Tongue (tissue), 2 donors: ENCODE data around the gene RXYLT1. TPM values are rescaled to one million over a fixed set of nuclear protein-coding genes. Genes with fewer than 3 reads are reported as not detected.
A peak's percentile ranks its signal among the peaks of the same experiment; 100 is the strongest.
"Not testable (repeated sequence)": the region's sequence is repeated elsewhere in the genome, so short reads cannot be mapped to it uniquely, and the experiment has no call there.

Experiments used
- DNase-seq: peaks from one replicate; pipeline ENCODE4 v3.0.0-alpha.2; 2015
- total RNA-seq: library from RNA; depleted of rRNA; stranded (reverse); fragments of >200 nt; gene quantifications from one replicate; pipeline ENCODE4 v1.2.3, GENCODE V29; 2014

RXYLT1 gene
- total RNA-seq, 1 donor from 2014 or later, result 17.8 TPM

DNA sequence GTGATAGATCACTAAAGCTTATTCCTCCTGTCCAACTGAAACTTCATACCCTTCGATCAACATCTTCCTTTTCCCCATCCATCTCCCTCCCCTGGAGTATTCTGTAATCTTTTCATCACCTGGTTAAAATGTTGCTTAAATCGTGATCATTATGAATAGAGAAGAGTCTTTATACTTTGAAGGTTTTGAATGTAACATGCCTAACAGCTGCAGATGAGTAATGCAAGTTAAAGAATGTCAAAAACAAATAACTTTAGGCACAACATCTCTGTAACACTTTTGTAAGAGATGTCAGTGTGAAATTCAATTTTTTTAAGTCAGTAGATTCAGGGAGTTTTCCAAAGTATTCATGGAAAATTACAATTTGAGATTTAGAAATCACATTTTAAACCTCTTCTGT, 25.0 kb downstream of the RXYLT1 start:
- no peak for DNase-seq

DNA sequence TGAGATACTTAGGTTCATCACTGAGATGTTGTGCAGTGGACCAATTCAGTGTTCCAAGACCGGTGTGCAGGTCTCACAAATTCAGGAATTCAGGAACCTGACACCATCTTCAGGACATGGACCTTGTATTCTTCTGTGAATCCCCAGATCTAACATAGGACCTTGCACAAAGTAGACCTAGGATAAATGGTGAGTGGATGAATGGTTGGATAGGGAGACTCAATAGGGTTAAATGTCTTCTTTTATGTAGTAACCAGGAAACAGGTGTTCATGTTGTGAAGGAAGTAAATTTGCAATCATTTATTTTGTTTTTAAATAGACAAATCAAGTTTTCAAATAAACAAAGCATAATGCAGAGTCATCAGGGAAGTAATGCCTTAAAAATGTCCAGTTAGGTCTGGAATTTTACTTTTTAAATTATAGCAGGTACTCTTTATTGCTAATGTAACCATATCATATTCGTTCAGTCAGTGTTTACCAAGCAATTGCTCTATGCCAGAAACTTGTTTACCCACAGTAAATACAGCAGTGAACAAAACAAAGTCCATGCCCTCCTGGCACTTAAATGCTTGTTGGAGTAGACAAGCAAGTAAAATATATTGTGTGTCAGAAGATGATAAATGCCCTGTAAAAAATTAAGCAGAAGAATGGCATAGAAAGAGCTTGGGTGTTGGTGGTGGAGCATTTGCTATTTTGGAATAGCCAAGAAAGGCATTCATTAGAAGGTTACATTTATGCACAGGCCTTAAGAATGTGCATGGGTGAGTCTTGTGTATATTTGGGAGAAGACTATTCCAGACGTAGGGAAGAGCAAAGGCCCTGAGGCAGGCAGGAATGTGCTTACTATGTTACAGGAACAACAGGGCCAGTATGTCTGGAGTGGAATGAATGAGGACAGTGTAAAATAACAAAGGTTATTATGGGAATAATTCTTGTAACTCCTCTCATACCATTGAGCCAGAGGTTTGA, 26.3 kb downstream of the RXYLT1 start:
- DNase-seq, result no peak

DNA sequence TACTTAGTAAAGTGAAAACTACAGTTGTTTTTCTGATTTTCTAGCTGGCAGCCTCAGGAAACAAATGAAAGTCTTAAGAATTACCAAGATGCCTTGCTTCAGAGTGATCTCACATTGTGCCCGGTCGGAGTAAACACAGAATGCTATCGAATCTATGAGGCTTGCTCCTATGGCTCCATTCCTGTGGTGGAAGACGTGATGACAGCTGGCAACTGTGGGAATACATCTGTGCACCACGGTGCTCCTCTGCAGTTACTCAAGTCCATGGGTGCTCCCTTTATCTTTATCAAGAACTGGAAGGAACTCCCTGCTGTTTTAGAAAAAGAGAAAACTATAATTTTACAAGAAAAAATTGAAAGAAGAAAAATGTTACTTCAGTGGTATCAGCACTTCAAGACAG, 28.9 kb downstream of the RXYLT1 start:
- DNase-seq, result no peak

DNA sequence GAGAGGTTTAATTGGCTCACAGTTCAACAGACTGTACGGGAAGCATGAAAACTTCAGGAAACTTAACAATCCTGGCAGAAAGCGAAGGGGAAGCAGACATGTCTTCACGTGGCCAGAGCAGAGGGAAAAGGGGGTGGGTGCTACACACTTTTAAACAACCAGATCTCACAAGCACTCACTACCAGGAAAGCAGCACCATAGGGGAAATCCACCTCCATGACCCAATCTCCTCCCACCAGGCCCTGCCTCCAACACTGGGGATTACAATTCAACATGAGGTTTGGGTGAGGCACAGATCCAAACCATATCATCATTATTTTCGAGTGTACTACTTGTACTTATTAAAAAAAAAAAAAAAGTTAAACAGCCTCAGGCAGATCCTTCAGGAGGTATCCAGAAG, 29.9 kb downstream of the RXYLT1 start:
- no peak for DNase-seq

DNA sequence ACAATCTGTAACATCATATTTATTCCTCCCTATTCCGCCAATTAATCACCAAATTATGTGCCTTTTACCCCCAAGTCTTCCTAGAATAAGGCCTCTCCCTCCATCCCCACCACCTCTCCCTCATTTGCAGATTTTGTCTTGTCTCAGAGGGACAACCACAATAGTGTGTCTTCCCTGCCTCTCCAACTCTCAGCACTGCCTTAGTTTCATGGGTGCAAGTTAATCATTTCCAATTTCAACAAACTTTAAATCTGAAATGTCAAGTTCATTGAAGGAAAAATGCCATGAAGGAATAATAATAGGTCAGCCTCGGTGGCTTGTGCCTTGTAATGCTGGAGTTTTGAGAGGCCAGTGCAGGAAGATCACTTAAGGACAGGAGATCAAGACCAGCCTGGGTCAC, 31.6 kb downstream of the RXYLT1 start:
- DNase-seq, result no peak

DNA sequence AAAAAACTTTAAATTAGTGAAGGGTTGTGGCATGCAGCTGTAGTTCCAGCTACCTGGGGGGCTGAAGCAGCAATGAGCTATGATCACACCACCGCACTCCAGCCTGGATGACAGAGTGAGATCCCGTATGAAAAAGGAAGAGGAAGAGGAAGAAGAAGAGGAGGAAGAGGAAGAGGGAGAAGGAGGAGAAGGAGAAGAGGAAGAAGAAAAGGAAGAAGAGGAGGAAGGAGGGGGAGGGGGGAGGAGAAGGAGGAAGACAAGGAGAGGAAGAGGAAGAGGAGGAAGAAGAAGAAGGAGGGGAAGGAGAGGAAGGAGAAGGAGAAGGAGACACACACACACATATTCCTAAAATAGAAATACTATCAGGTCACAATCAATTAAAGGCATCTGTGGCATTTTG, 32.0 kb downstream of the RXYLT1 start:
- no peak for DNase-seq

DNA sequence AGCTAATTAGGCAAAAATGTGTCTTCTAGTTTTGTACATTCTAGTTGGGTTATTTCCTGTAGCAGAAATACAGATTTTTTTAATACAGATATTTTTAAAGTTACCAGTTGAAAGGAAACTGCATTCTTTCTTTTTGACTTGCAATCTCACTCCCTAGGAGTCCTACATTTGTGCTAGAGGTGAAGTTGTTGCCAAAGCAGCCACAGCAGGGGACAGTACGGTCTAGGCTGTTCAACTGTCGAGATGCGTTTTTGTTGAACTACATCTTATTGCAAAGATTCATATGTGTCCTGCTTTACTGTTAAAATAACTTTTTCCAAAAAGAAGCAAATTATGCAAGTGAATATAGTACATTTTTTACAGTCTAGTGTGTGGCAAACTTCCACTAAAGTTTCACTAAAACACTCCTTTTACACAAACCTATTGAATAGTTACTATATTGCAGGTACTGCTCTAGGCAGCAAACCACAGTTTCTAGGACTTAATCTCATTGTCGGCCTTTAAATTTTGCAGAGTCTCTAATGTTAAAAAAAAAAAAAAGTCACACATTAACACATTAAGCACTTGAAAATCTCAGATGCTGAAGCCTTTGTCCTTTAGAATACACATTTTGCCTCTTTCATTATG, 34.5 kb downstream of the RXYLT1 start:
- DNase-seq, result no peak

DNA sequence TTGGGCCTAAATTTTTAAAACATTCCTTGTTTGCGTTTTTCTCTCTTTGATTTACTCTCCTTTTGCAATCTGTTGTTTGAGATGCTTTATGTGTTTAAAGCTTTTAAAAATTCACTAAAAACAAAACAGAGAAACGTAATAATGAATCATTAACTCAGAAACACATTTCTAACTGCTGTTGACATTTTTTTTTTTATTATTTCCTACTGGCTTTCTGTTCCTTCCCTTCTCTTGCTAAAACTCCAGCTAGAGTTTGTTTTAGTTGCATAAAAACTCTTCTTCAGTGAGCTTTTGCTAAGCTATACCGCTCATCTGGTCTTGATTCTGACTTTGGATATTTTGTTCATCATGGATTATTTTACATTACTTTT, 35.8 kb downstream of the RXYLT1 start:
- DNase-seq, result no peak

DNA sequence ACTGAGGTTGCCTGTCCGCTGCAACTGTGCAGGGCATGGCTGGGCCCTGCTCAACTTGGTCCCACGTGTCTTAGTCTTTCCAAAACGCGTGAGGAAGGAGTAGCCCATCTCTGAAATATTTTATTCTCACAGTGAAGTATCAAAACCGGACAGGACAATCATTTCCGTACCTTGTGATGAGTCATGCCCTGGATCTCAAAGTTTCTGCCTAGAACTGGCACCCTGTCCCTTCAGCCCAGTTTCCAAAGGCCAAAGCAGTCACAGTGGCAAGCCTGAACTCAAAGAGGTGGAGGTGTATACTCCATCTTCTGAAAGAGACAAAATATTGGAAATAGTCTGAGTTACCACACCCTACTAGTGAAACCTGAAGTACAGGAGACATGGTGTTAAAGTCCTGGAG, 36.3 kb downstream of the RXYLT1 start:
- no peak for DNase-seq

DNA sequence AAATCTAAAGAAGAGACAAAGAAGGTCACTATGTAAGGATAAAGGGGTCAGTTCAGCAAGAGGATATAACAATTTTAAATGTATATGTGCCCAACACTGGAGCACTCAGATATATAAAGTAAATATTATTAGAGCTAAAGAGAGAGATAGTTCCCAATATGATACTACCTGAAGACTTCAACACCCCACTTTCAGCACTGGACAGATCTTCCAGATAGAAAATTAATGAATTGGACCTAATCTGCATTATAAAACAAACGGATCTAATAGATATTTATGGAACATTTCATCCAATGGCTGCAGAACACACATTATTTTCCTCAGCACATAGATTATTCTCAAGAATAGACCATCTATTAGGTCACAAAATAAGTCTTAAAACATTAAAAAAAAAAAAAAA, 40.7 kb downstream of the RXYLT1 start:
- no peak for DNase-seq

DNA sequence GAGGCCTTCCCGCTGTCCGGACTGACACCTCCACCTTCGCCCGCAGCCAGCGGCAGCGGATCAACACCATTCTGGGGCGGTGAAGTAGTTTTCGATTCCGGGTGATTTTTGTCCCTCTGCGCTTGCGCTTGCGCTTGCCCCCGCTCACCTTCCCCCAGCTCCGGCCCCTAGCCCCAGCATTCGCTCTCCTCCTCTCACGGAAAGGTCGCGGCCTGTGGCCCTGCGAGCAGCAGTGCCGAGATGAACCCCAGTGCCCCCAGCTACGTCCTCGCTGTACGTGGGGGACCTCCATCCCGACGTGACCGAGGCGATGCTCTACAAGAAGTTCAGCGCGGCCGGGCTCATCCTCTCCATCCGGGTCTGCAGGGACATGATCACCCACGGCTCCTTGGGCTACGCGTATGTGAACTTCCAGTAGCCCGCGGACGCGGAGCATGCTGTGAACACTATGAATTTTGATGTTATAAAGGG, 42.1 kb downstream of the RXYLT1 start:
- peak; percentile 24 for DNase-seq

DNA sequence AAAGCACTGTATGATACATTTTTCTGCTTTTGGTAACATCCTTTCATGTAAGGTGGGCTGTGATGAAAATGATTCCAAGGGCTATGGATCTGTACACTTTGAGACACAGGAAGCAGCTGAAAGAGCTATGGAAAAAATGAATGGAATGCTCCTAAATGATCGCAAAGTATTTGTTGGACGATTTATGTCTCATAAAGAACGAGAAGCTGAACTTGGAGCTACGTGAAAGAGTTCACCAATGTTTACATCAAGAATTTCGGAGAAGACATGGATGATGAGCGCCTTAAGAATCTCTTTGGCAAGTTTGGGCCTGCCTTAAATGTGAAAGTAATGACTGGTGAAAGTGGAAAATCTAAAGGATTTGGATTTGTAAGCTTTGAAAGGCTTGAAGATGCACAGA, 42.6 kb downstream of the RXYLT1 start:
- peak; percentile 13 for DNase-seq

DNA sequence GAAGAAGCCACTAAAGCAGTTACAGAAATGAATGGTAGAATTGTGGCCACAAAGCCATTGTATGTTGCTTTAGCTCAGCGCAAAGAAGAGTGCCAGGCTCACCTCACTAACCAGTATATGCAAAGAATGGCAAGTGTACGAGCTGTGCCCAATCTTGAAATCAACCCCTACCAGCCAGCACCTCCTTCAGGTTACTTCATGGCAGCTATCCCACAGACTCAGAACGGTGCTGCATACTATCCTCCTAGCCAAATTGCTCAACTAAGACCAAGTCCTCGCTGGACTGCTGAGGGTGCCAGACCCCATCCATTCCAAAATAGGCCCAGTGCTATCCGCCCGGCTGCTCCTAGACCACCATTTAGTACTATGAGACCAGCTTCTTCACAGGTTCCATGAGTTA, 43.3 kb downstream of the RXYLT1 start:
- DNase-seq, result no peak

DNA sequence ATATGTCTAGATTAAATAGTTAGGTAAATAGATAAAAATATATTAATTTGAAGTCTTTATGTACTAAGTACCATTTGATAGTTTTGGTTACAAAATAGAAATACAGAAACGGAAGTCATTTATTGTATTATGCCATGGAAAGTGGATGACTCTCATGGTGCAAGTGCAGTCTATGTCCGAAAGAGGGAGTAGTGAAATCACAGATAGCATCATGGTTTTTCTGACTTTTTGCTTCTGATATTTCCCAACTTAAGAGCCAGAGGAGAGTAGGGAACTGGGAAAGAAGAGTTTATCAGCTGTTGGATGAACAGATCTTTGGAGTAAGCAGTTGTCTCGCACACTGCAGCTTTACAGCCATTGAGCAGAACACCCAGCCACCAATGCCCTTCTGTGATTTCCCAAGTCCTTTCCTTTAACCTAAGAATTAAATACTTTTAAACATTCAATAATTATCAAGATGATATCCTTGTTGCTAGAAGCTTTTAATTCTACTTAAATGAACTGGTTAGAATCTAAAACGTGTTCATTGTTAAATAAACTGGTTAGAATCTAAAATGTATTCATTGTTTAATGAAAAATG, 46.4 kb downstream of the RXYLT1 start:
- DNase-seq, result peak; percentile 78

DNA sequence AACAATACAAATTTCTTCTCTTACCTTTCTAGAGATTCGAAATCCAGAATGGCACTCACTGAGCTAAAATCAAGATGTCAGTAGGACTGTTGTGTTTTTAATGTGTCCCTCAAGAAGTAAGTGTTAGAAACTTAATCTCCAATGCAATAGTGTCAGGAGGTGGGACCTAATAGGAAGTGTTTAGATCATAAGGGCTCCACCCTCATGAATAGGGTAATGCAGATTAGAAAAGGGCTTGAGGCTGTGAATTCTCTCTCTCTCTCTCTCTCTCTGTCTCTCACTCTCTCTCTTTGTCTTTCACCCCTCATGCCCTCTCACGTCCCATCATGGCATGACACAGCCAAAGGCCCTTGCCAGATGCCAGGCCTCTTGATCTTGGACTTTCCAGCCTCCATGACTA, 49.2 kb downstream of the RXYLT1 start:
- DNase-seq, result no peak

DNA sequence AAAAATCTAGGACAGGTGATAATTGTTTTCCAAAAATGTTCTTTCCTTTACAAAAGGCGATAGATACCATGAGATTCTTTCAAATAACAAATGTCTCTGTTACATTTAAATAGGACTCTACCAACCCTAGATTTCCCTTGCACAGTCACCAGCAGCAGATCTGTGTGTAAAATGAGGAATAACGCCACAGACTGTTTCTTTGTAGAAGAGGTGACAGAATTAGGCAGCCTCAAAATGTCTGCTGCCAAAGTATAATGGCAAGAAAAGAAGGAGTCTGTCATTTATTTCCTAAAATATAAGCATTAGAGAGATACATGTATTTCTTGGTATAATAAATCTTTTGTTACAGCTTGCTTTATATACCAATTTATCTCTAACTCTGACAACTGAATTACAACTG, 56.3 kb downstream of the RXYLT1 start:
- no peak for DNase-seq

DNA sequence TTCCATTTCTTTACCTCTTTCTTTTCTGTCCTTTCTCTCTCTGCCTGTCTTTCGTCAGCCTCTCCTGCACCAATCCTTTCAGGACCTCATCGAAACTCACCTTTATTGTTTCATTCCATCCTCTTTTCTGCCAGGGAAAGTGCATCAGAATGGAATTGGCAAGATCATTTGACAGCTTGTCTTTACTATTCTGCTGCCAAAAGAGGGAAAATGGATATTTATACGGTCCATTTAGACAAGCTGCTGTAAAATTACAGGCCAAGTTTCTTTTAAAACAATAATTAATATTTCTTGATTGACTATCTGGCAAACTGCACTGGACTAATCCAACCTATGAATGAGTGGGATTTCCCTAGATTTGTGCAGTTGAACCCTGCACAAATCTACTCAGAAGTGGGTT, 57.2 kb downstream of the RXYLT1 start:
- DNase-seq, result no peak

DNA sequence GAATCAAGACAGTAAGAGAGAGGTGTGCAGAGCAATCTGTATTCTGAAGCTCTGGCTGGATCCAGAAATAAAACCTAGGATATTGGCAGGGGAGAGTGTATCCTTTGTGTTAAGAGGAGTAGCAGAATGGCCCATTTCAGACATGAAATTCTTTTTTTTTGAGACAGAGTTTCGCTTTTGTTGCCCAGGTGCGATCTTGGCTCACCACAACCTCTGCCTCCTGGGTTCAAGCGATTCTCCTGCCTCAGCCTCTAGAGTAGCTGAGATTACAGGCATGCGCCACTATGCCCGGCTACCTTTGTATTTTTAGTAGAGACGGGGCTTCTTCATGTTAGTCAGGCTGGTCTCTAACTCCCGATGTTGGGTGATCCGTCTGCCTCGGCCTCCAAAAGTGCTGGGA, 58.7 kb downstream of the RXYLT1 start:
- DNase-seq, result no peak

DNA sequence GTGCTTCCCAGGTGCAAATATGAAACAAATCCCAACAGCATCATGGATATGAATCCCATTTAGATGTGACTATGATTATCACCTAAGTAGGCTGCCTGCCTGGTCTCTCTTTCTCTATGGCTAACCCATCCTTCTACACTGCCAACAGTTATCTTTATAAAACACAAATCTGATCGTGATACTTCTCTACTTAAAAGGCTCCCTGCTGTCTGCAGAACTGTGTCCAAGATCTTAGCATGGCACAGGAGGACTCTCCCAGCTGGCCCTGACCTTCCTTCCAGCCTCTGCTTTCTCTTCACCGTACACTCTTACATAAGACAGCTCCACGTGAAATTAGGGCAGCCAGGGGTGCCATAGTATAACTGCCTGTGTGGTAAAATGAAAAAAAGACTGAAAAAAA, 61.3 kb downstream of the RXYLT1 start:
- DNase-seq, result no peak

DNA sequence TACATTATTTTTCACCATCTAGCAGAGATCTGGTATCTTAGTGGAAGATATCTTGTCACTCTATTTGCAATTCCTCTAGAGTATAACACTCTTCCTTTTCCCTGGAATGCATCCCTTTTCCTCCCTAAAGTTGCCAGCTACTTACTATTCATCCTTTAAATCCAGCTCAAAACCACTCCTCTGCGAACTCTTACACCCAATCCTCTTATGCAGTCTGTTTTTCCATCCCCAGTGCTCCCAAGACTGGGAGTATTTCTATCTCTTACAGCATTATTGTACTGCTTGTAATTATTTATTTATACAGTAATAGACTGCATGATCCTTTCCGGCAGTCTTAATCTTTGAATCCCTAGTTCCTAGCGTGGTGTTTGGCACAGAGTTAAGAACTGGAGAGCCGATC, 61.9 kb downstream of the RXYLT1 start:
- DNase-seq, result no peak

DNA sequence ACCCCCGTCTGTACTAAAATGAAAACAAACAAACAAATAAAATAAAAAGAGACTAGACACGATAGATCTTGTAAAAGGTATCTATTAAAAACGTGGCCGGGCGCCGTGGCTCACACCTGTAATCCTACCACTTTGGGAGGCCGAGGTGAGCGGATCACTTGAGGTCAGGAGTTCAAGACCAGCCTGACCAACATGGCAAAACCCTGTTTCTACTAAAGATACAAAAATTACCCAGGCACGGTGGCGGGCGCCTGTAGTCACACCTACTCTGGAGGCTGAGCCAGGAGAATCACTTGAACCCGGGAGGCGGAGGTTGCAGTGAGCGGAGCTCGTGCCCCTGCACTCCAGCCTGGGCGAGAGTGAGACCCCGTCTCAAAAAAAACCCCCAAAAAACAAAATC, 63.0 kb downstream of the RXYLT1 start:
- DNase-seq, result not testable (repeated sequence)

DNA sequence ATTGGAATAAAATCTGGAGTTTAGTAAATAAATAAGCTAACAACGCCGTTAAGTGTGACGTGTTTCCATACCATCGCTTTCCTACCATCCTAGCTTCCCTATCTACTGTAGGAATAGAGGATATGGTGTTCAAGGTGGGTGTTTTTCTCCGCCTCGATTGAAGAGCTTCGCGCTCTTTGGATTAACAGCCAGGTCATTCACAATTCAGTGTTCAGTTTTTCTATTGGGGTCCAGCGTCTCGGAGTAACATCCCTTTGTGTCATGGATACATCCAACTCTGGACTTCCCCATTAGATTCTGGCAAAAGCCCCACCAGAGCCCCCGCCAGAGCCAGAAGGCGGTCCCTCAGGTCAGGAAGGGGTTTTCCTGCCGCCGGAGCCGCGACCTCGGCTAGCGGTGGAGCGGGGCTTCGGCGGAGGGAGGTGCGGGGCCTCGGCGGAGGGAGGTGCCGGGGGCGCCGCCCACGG, 63.6 kb downstream of the RXYLT1 start:
- no peak for DNase-seq

DNA sequence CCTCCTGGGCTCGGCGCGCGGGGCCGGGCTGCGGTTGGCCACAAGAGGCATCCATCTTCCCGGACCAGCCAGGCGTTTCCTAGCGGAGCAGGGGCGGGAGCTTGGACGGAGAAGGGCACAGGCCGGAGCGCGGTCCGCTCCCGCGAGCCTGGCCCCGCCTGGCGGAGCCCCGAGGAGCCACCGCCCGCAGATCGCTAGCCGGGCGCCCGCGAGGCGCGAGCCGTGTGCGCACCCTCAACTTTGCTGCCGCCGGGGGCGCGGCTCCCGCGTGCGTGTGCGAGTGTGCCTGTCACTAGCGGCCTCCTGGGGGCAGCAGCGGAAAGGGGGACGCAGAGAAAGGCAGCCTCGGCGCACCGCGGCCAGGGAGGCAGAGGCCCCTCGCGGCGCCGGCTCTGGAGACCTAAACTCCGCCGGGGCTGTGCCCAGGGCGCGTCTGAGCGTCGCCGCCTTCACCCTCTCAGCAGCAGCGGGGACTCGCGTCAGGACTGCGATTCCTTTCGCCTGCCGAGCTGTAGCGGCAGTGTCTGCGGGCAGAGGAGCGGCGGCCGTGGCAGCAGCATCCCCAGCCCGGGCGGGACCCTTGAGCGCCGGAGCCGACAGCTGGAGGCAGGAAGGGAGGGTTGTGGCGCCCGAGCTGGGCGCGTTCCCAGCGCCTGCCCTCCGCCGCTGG, 64.1 kb downstream of the RXYLT1 start:
- DNase-seq, result peak; percentile 97
